ENCODE measurements around the gene RANBP1. TPM values are rescaled to one million over a fixed set of nuclear protein-coding genes. Genes with fewer than 3 reads are reported as not detected.

Gene RANBP1
- total RNA-seq, 6 donors from 2014 or later: 55.3 to 154 (median 87.8) TPM

DNA sequence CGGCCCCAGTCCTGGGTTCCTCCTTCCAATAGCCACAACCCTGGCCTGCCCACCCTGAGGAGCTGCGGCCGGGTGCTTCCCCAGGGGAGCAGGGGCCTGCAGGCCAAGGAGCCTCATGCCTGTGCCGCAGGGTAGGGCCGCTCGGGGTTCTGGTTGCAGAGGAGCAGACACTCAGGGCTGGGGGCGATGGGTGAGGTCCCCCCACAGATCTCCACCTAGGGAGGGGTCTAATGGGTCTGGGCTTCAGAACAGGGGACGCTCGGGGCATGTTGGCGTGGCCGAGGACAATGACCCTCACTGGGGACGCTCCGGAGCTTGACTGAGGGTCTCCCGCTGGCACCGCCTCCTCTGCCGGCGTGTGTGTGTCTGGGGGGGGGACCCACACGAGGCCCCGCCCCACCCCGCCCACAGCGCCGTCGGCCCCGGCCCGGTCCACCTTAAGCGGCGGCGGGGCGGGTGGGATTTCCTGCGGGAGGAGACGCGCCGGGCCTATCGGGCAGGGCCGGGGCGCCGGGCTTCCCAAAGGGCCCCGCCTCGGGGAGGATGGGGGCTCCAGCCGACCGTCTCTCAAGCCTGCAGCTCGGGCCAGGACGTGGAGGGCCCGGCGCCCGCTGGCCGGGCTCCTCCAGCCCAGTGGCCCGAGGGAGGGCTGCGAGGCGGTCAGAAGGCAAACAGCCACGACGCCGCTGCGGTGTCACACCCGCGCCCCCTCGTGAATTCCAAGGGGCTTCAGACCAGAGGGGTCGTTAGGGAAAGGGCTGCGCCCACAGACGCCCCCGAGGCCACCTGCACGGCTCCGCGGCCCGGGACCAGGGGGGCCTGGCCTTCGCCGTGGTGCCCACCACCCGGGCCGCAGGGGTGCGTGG lies 15.1 kb downstream of the RANBP1 start:
- TF ChIP-seq POLR2A (IDR thresholded peaks at IDR 0.05) (peak in 3 of 4 donors; percentile 26 to 40 (median 31)), POLR2AphosphoS5 (IDR thresholded peaks at IDR 0.05) (peak; percentile 20 to 58), EP300 (IDR thresholded peaks at IDR 0.05) (no peak), CTCF (IDR thresholded peaks at IDR 0.05) (no peak)
- DNase-seq (peak; percentile 90 to 95), ATAC-seq (ENCODE audit: low FRiP score in 2 of 2) (peak; percentile 83 to 94)
- WGBS, 2 donors: 10% methylated on average over 13 of the region's 70 CpGs; no CpG with 5 or more reads in 1 of the 2 donors
- Histone ChIP-seq H3K36me3 (peaks cover 0 to 18% (median 15%) of the 10 kb centered on the region in 4 donors), H3K9me3 (no peaks in the 10 kb centered on the region), H3K27ac (peak overlapping the region; percentile 81 to 94 (median 92)), H3K4me3 (peak overlapping the region; percentile 80 to 99 (median 97)), H3K27me3 (no peaks in the 10 kb centered on the region), H3K4me1 (peaks cover 30 to 51% (median 34%) of the 10 kb centered on the region in 4 donors)

- Histone ChIP-seq H3K9me3 (no peaks in the 10 kb centered on the region), H3K27ac (peak within 1 kb of the TSS; percentile 81 to 94 (median 92)), H3K4me1 (peaks cover 32 to 57% (median 38%) of the 10 kb centered on the region in 4 donors), H3K27me3 (no peaks in the 10 kb centered on the region), H3K36me3 (peaks cover 0 to 13% (median 10%) of the 10 kb centered on the region in 4 donors), H3K4me3 (peak within 1 kb of the TSS; percentile 80 to 99 (median 97))
- WGBS, 2 donors: no CpG with 5 or more reads among the region's 43 CpGs
- ATAC-seq (ENCODE audit: low FRiP score in 2 of 2) (peak in 1 of 2 donors; percentile 76), DNase-seq (peak; percentile 31 to 92)
- peak in 1 of 6 experiments; percentile 16 for TF ChIP-seq CTCF (IDR thresholded peaks at IDR 0.05)
- TF ChIP-seq EP300 (IDR thresholded peaks at IDR 0.05): no peak
- no peak for TF ChIP-seq POLR2A (IDR thresholded peaks at IDR 0.05)
- TF ChIP-seq POLR2AphosphoS5 (IDR thresholded peaks at IDR 0.05): no peak
Observed at GRCh38 chr22:20131597-20131858, 15.6 kb downstream of the RANBP1 start, which contains the start of gene ZDHHC8. ZDHHC8 (plus strand) TSS chr22:20131804; CDS start chr22:20131948, 144 bp downstream.

DNA sequence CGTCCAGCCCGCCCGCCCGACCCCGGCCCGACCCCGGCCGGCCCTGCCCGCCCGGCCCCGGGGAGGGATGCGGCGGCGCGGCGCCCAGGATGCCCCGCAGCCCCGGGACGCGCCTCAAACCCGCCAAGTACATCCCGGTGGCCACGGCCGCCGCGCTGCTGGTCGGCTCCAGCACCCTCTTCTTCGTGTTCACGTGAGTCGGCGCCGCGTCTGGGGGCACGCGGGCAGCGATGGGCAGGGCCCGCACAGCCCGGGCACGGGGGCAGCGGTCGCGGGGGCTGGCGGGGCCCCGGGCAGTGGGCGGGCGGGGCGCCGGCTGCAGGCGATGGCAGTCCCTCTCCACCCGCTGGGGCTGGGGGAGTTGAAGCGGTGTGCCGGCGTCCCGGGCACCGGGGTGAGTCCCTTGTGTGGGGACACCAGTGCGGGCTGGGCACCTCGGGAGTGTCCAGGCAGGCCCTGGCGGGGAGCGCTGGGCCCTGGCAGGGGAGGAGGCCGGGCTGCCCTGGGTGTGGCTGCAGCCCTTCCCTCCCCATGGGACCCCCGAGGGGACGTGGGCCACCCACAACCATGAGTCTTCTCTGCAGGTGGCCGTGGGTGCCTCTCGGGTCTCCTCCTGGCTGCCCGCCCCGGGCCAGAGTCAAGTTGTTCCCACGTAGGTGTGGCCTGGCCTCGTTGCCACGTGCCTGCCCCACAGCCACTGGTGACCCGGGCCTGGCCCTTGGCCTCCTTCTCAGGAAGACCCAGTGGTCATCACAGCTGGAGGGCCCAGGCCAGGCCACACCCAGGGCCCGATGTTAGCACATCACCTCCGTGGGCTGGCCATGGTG lies 16.2 kb downstream of the RANBP1 start:
- TF ChIP-seq CTCF (IDR thresholded peaks at IDR 0.05) (peak in 1 of 6 experiments; percentile 9), POLR2A (IDR thresholded peaks at IDR 0.05) (no peak)
- WGBS, 2 donors: 0% methylated on average over 1 to 13 of the region's 72 CpGs
- no peaks in the 10 kb centered on the region for H3K27me3 ChIP-seq
- DNase-seq (peak; percentile 54 to 90), ATAC-seq (ENCODE audit: low FRiP score in 2 of 2) (peak; percentile 23 to 42)
- peaks cover 35 to 62% (median 41%) of the 10 kb centered on the region in 4 donors for H3K4me1 ChIP-seq
- no peaks in the 10 kb centered on the region for H3K9me3 ChIP-seq
- peak overlapping the region; percentile 62 to 92 (median 72) for H3K27ac ChIP-seq
- peak overlapping the region; percentile 80 to 97 (median 95) for H3K4me3 ChIP-seq
- H3K36me3 ChIP-seq: peaks cover 0 to 7% (median 5%) of the 10 kb centered on the region in 4 donors

GRCh38 chr22:20132686-20133246 lies 16.9 kb downstream of the RANBP1 start:
- peaks cover 42 to 69% (median 48%) of the 10 kb centered on the region in 4 donors for H3K4me1 ChIP-seq
- peaks cover 0 to under 1% (median 0%) of the 10 kb centered on the region in 4 donors for H3K36me3 ChIP-seq
- WGBS, 2 donors: 68 to 72% methylated on average over 8 to 16 of the region's 16 CpGs
- no peaks in the 10 kb centered on the region for H3K27me3 ChIP-seq
- H3K9me3 ChIP-seq: no peaks in the 10 kb centered on the region
- peak overlapping the region; percentile 80 to 97 (median 95) for H3K4me3 ChIP-seq
- DNase-seq: peak in 1 of 2 donors; percentile 58
- H3K27ac ChIP-seq: peak overlapping the region in 2 of 4 donors; percentile 75 to 92
- ATAC-seq (ENCODE audit: low FRiP score in 2 of 2): no peak
- TF ChIP-seq EP300 (IDR thresholded peaks at IDR 0.05) (no peak), CTCF (IDR thresholded peaks at IDR 0.05) (no peak), POLR2A (IDR thresholded peaks at IDR 0.05) (no peak), POLR2AphosphoS5 (IDR thresholded peaks at IDR 0.05) (no peak)
